Endothelial cell of umbilical vein (primary cell): ENCODE measurements around the gene TLN1. TPM values are rescaled to one million over a fixed set of nuclear protein-coding genes. Genes with fewer than 3 reads are reported as not detected.

Source experiments
- BruUV-seq: library from RNA; stranded (reverse); fragments of 400-500 nt; replicated peaks from 2 replicates; lab custom pipeline; 2021; lab: Mats Ljungman, UMichigan
- CTCF ChIA-PET: fragments of 300-600, 350-600 bp; sonication (Branson Sonifier 250); formaldehyde crosslinking; loops from one replicate; lab custom pipeline; 2021; ENCODE audit warnings: antibody characterized with exemption, inconsistent platforms; lab: Charles Lee
- POLR2A ChIA-PET: fragments of 300-600, 350-600 bp; sonication (Branson Sonifier 250); formaldehyde crosslinking; loops from one replicate; lab custom pipeline; 2021; ENCODE audit warnings: antibody characterized with exemption, inconsistent platforms; lab: Charles Lee
- DNase-seq: peaks from one replicate; pipeline ENCODE4 v3.0.0-alpha.2; 2011; ENCODE audit warnings: low read depth, low spot score
- FAIRE-seq: peaks from 2 replicates; lab custom pipeline; 2011; peaks lifted over from hg19 to GRCh38; lab: Jason Lieb, UNC
- H2AFZ ChIP-seq: 2 replicates; pipeline ENCODE4 v1.6.0; 2012; ENCODE audit warnings: low read depth, low read length, control low read depth, inconsistent platforms
- H3K27ac ChIP-seq: 2 replicates; pipeline ENCODE4 v1.5.1; 2011; ENCODE audit warnings: low read depth, mild to moderate bottlenecking, control low read depth, low read length, moderate library complexity; ENCODE audit not compliant: insufficient read depth
- H3K27me3 ChIP-seq, 2 experiments: 2 replicates each; pipeline versions ENCODE4 v1.6.0 to v1.6.1; 2011; ENCODE audit warnings: low read length in 2 of 2, mixed read lengths in 1 of 2; ENCODE audit not compliant: control insufficient read depth in 2 of 2, insufficient read depth in 2 of 2
- H3K36me3 ChIP-seq, 2 experiments: 2 replicates in 1 of 2; 3 replicates in 1 of 2; pipeline ENCODE4 v1.5.1; 2011; ENCODE audit warnings: low read length in 2 of 2, mild to moderate bottlenecking in 1 of 2, moderate library complexity in 1 of 2; ENCODE audit not compliant: control insufficient read depth in 2 of 2, insufficient read depth in 2 of 2; ENCODE audit errors: extremely low read depth in 1 of 2
- H3K4me1 ChIP-seq: 3 replicates; pipeline ENCODE4 v1.5.1; 2011; ENCODE audit warnings: mild to moderate bottlenecking, low read length; ENCODE audit not compliant: control insufficient read depth, insufficient read depth; ENCODE audit errors: extremely low read depth
- H3K4me2 ChIP-seq: 2 replicates; pipeline ENCODE4 v1.6.1; 2011; ENCODE audit warnings: low read length, control low read depth, mixed read lengths; ENCODE audit not compliant: insufficient read depth
- H3K4me3 ChIP-seq, 3 experiments: fragments of 200-600 bp in 1 of 3; sonication (generic), shearing (Covaris generic) in 1 of 3; replicated peaks in 1 of 3; 2 replicates each; pipeline ENCODE4 v1.5.1; 2011 to 2016; ENCODE audit warnings: control low read depth in 3 of 3, low read length in 3 of 3, mild to moderate bottlenecking in 2 of 3, inconsistent platforms in 1 of 3, low read depth in 1 of 3, moderate library complexity in 1 of 3; ENCODE audit not compliant: insufficient read depth in 1 of 3
- H3K79me2 ChIP-seq: 2 replicates; pipeline ENCODE4 v1.6.0; 2012; ENCODE audit warnings: low read length, inconsistent platforms; ENCODE audit not compliant: control insufficient read depth, insufficient read depth
- H3K9ac ChIP-seq: replicated peaks from 2 replicates; pipeline ENCODE3; 2011; ENCODE audit warnings: low read length, control low read depth; ENCODE audit not compliant: insufficient read depth; ENCODE audit errors: extremely low read depth
- H3K9me1 ChIP-seq: replicated peaks from 3 replicates; pipeline ENCODE4 v1.6.0; 2011; ENCODE audit warnings: mild to moderate bottlenecking, low read length; ENCODE audit not compliant: control insufficient read depth, insufficient read depth; ENCODE audit errors: extremely low read depth
- H3K9me3 ChIP-seq: replicated peaks from 2 replicates; pipeline ENCODE4 v1.5.1; 2012; ENCODE audit warnings: low read length, inconsistent platforms; ENCODE audit not compliant: control insufficient read depth, insufficient read depth
- H4K20me1 ChIP-seq: replicated peaks from 2 replicates; pipeline ENCODE3; 2011; ENCODE audit warnings: mild to moderate bottlenecking, low read length; ENCODE audit not compliant: control insufficient read depth, insufficient read depth; ENCODE audit errors: extremely low read depth
- CTCF ChIP-seq, 2 donors: IDR thresholded peaks; 1 replicate in 1 of 2; 2 replicates in 1 of 2; pipeline ENCODE4 v1.5.1; 2011; ENCODE audit warnings: low read length in 2 of 2, mild to moderate bottlenecking in 2 of 2, moderate library complexity in 2 of 2, control low read depth in 1 of 2, inconsistent platforms in 1 of 2, low read depth in 1 of 2; ENCODE audit not compliant: insufficient read depth in 1 of 2; ENCODE audit errors: extremely low read depth in 1 of 2
- EZH2 ChIP-seq: IDR thresholded peaks from 2 replicates; pipeline ENCODE4 v1.6.1; 2012; ENCODE audit warnings: borderline replicate concordance, low read depth, mild to moderate bottlenecking, moderate library complexity, low read length, inconsistent platforms; ENCODE audit not compliant: severe bottlenecking
- FOS ChIP-seq: IDR thresholded peaks from 2 replicates; pipeline ENCODE4 v1.6.1; 2011; ENCODE audit warnings: mild to moderate bottlenecking, low read length, moderate library complexity, borderline replicate concordance; ENCODE audit not compliant: insufficient read depth
- GATA2 ChIP-seq: IDR thresholded peaks from 2 replicates; pipeline ENCODE4 v1.7.0; 2011; ENCODE audit warnings: low read depth, mild to moderate bottlenecking, moderate library complexity, mixed read lengths, low read length; ENCODE audit not compliant: insufficient read length, insufficient read depth
- MAX ChIP-seq: IDR thresholded peaks from 2 replicates; pipeline ENCODE4 v1.6.1; 2011; ENCODE audit not compliant: insufficient read depth, insufficient read length
- MYC ChIP-seq: IDR thresholded peaks from one replicate; pipeline ENCODE4 v1.6.1; 2011; ENCODE audit warnings: mild to moderate bottlenecking, low read depth, low read length
- POLR2A ChIP-seq: IDR thresholded peaks from 2 replicates; pipeline ENCODE4 v1.6.1; 2012; ENCODE audit warnings: low read depth, mild to moderate bottlenecking, control low read depth, low read length
- POLR2AphosphoS5 ChIP-seq: IDR thresholded peaks from 2 replicates; pipeline ENCODE4 v1.6.1; 2012; ENCODE audit warnings: low read depth, mild to moderate bottlenecking, control low read depth, low read length, moderate library complexity; ENCODE audit not compliant: insufficient read depth
- dilution Hi-C: fragments of 300-500 bp; cut with MboI; formaldehyde crosslinking; loops from one replicate; pipeline ENCODE4 v1.15.0; 2019; ENCODE audit warnings: low sequenced_read_pairs; ENCODE audit not compliant: extremely low pct_ligation_motif_present
- intact Hi-C: fragments of 100-400 bp; cut with micrococcal nuclease; formaldehyde crosslinking; loops from one replicate; pipeline ENCODE4 v1.10.0; 2022
- polyA plus RNA-seq, 4 experiments: library from polyadenylated mRNA; depleted of rRNA in 3 of 4; stranded (reverse) in 3 of 4; unstranded in 1 of 4; fragments of >200 nt; gene quantifications; 2 replicates each; pipeline versions ENCODE4 v1.2.1 to v1.2.3, GENCODE V29; 2011 to 2012; ENCODE audit warnings: missing spikeins in 1 of 4
- total RNA-seq: library from RNA; stranded (reverse); gene quantifications from 2 replicates; pipeline ENCODE4 v1.2.3, GENCODE V29; 2021

The TLN1 gene
- total and polyA plus RNA-seq, 2 donors (not counting 3 experiments of a cell fraction or from before 2014, with no cell fraction given) = 120 to 450 TPM

- peak within 1 kb of the TSS; percentile 86 for H3K9ac ChIP-seq
- POLR2A ChIA-PET = interaction anchor here (1.6 kb wide), 1 partner anchor 30 kb away, joined by 4 read pairs; no protein-coding TSS in a partner anchor
- peaks cover 4% of the 10 kb centered on the region for H3K79me2 ChIP-seq
- H3K9me1 ChIP-seq = no peaks in the 10 kb centered on the region
- H3K4me1 ChIP-seq = peaks cover 10% of the 10 kb centered on the region
- FAIRE-seq = peak; percentile 87
- BruUV-seq = no TSS peak
- peak; percentile 63 for TF ChIP-seq POLR2AphosphoS5
- TF ChIP-seq MAX = peak; percentile 99
- no peak for TF ChIP-seq EZH2
- TF ChIP-seq CTCF (IDR thresholded peaks at IDR 0.05; ENCODE audit: extremely low read depth in 1 of 2, insufficient read depth in 1 of 2, low read depth in 1 of 2, low read length in 2 of 2) = peak in 1 of 2 donors; percentile 37
- TF ChIP-seq FOS = peak; percentile 33
- no peak for TF ChIP-seq POLR2A
- TF ChIP-seq MYC = peak; percentile 96
- peak; percentile 38 for TF ChIP-seq GATA2
- CTCF ChIA-PET = interaction anchor here (0.6 to 10.0 kb wide), 12 partner anchors 9 to 178 kb away, joined by 3 to 227 read pairs (median 4); partner anchors contain the start of genes MSMP and TPM2
- peak within 1 kb of the TSS; percentile 93 for H3K4me2 ChIP-seq
- H3K4me3 ChIP-seq = peak within 1 kb of the TSS; percentile 84 to 87 (median 86)
- dilution Hi-C loops (no loop called here), intact Hi-C loops (loop anchor here (1.0 to 5.0 kb wide), 7 partner anchors 32 to 250 kb away; partner anchors contain the start of genes CREB3, HRCT1, RUSC2 and SPAAR)
- H4K20me1 ChIP-seq = no peaks in the 10 kb centered on the region
- no peaks in the 10 kb centered on the region for H3K9me3 ChIP-seq
- H3K27ac ChIP-seq = peak within 1 kb of the TSS; percentile 94
- peak within 1 kb of the TSS; percentile 84 for H2AFZ ChIP-seq
- peak; percentile 99 for DNase-seq
- peaks cover 0 to 8% of the 10 kb centered on the region in 2 experiments for H3K36me3 ChIP-seq
- no peaks in the 10 kb centered on the region for H3K27me3 ChIP-seq
Observed at GRCh38 chr9:35657546-35658136, 74.4 kb downstream of the TLN1 start, which contains the start of gene RMRP. TSS of gene RMRP (minus strand) at chr9:35658019.
